Upper lobe of left lung (tissue), 6 donors: ENCODE measurements around the gene SMAD9. TPM values are rescaled to one million over a fixed set of nuclear protein-coding genes. Genes with fewer than 3 reads are reported as not detected.

Source experiments
- ATAC-seq, 2 donors: fragments of 200-7000 bp; cut with Tn5 transposase; one replicate each; pipeline ENCODE4 v1.9.1; 2022; ENCODE audit warnings: mild to moderate bottlenecking in 2 of 2, moderate library complexity in 2 of 2; ENCODE audit not compliant: low FRiP score in 2 of 2
- DNase-seq, 2 donors: peaks; one replicate each; pipeline ENCODE4 v3.0.0-alpha.2; 2019 to 2020
- H3K27ac ChIP-seq, 4 donors: fragments of 200-600 bp; sonication (generic); one replicate each; pipeline ENCODE4 v1.5.1; 2016 to 2019
- H3K27me3 ChIP-seq, 4 donors: fragments of 200-600 bp; sonication (generic); one replicate each; pipeline ENCODE4 v1.5.1; 2017 to 2019
- H3K36me3 ChIP-seq, 4 donors: fragments of 200-600 bp; sonication (generic); one replicate each; pipeline ENCODE4 v1.5.1; 2016 to 2019
- H3K4me1 ChIP-seq, 4 donors: fragments of 200-600 bp; sonication (generic); one replicate each; pipeline ENCODE4 v1.5.1; 2018 to 2019
- H3K4me3 ChIP-seq, 4 donors: fragments of 200-600 bp; sonication (generic); one replicate each; pipeline ENCODE4 v1.5.1; 2017 to 2019; ENCODE audit warnings: mild to moderate bottlenecking in 2 of 4, moderate library complexity in 1 of 4
- H3K9me3 ChIP-seq, 4 donors: fragments of 200-600 bp; sonication (generic); one replicate each; pipeline ENCODE4 v1.5.1; 2018 to 2019
- EP300 ChIP-seq, 4 donors: sonication (generic); formaldehyde crosslinking; IDR thresholded peaks; one replicate each; pipeline ENCODE4 v1.5.1; 2017; ENCODE audit warnings: antibody characterized with exemption in 4 of 4, control low read depth in 2 of 4
- POLR2A ChIP-seq, 4 donors: fragments of 450-650 bp; IDR thresholded peaks; one replicate each; pipeline ENCODE4 v1.5.1; 2016 to 2017; ENCODE audit warnings: antibody characterized with exemption in 4 of 4, mild to moderate bottlenecking in 2 of 4
- POLR2AphosphoS5 ChIP-seq, 2 donors: sonication (generic); formaldehyde crosslinking; IDR thresholded peaks; one replicate each; pipeline ENCODE4 v1.5.1; 2017; ENCODE audit warnings: antibody characterized with exemption in 2 of 2
- WGBS, 2 donors: methylation state at CpG; one replicate each; pipeline ENCODE4 v1.1.5; 2017 to 2018; 5-methylcytosine and 5-hydroxymethylcytosine counted together
- total RNA-seq, 6 donors: library from RNA; depleted of rRNA in 4 of 6; stranded (reverse); fragments of >200 nt in 4 of 6; gene quantifications; one replicate each; pipeline versions ENCODE4 v1.1.0 to v1.2.1, GENCODE V29; 2016 to 2021
- TF ChIP-seq, protein P1 (sequence below), 6 experiments: fragments of 450-650 bp in 4 of 6; fragments of 200-600 bp in 2 of 6; sonication (generic) in 2 of 6; IDR thresholded peaks; one replicate each; pipeline ENCODE4 v1.5.1; 2016 to 2019; ENCODE audit warnings: antibody characterized with exemption in 6 of 6
- donor health status: DM: no; HTN: no; CAD: no; lungs with moderate emphysema.
- donor health status: DM: no; HTN: yes; CAD: no; lungs with severe emphysema.

Gene SMAD9
- total RNA-seq, 6 donors from 2014 or later, result 8.4 to 15.9 (median 11.5) TPM

DNA sequence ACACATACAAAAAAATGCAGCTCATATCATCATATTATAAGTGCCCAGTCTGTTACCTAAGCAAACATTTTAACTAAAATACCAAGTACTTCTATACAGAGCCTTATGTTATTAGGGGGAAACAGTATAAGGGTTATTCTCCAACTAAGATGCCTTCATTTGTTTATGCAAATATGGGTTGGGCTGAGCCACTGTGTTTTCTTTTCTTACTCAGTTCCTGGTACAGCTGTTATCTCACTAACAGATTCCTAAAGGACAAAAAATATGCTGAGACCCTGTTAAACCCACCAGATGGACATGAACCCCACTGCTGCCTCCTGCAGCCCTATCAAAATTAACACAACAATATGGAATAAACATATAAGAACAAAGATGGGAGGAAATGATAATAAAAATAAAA lies 34.5 kb upstream of the SMAD9 start:
- no peak overlapping the region for H3K27ac ChIP-seq
- TF ChIP-seq POLR2A (IDR thresholded peaks at IDR 0.05), result no peak
- TF ChIP-seq, protein P1, sequence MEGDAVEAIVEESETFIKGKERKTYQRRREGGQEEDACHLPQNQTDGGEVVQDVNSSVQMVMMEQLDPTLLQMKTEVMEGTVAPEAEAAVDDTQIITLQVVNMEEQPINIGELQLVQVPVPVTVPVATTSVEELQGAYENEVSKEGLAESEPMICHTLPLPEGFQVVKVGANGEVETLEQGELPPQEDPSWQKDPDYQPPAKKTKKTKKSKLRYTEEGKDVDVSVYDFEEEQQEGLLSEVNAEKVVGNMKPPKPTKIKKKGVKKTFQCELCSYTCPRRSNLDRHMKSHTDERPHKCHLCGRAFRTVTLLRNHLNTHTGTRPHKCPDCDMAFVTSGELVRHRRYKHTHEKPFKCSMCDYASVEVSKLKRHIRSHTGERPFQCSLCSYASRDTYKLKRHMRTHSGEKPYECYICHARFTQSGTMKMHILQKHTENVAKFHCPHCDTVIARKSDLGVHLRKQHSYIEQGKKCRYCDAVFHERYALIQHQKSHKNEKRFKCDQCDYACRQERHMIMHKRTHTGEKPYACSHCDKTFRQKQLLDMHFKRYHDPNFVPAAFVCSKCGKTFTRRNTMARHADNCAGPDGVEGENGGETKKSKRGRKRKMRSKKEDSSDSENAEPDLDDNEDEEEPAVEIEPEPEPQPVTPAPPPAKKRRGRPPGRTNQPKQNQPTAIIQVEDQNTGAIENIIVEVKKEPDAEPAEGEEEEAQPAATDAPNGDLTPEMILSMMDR (IDR thresholded peaks at IDR 0.05), result no peak
- TF ChIP-seq POLR2AphosphoS5 (IDR thresholded peaks at IDR 0.05), result no peak
- TF ChIP-seq EP300 (IDR thresholded peaks at IDR 0.05), result no peak
- H3K9me3 ChIP-seq, result no peaks in the 10 kb centered on the region
- ATAC-seq (no peak), DNase-seq (no peak)
- no peaks in the 10 kb centered on the region for H3K4me1 ChIP-seq
- no peak overlapping the region for H3K4me3 ChIP-seq
- H3K27me3 ChIP-seq, result no peaks in the 10 kb centered on the region
- peaks cover 0 to 36% (median 10%) of the 10 kb centered on the region in 4 donors for H3K36me3 ChIP-seq

- TF ChIP-seq EP300 (IDR thresholded peaks at IDR 0.05) (no peak), POLR2A (IDR thresholded peaks at IDR 0.05) (no peak)
- TF ChIP-seq, protein P1 (IDR thresholded peaks at IDR 0.05), result no peak
- 76 to 90% methylated on average over 2 of the region's 2 CpGs for whole genome bisulfite sequencing, 2 donors
- Histone ChIP-seq H3K9me3 (no peaks in the 10 kb centered on the region), H3K4me1 (no peaks in the 10 kb centered on the region), H3K27me3 (no peaks in the 10 kb centered on the region), H3K4me3 (no peak overlapping the region), H3K36me3 (peaks cover 5 to 45% (median 11%) of the 10 kb centered on the region in 4 donors), H3K27ac (no peak overlapping the region)
- no peak for ATAC-seq
- DNase-seq, result no peak
Measured at GRCh38 chr13:36950920-36951319, 30.9 kb upstream of the SMAD9 start.

DNA sequence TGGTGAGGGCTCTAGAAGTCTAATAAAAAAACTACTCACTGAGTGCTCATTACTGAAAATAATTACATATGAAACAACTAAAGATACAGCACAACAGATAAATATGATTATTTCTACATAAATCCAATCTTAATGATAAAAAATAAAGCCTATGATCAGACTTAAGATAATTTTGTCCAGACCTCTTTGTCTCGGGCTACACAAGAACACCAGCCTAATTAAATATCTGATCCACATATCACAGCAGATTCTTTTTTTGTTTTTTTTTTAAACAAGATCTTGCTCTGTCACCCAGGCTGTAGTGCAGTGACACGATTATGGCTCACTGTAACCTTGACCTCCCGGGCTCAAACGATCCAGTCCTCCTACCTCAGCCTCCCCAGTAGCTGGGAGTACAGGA lies 30.3 kb upstream of the SMAD9 start:
- WGBS, 2 donors, result 91 to 95% methylated on average over 4 of the region's 4 CpGs
- TF ChIP-seq POLR2AphosphoS5 (IDR thresholded peaks at IDR 0.05) (no peak), EP300 (IDR thresholded peaks at IDR 0.05) (no peak), POLR2A (IDR thresholded peaks at IDR 0.05) (no peak)
- TF ChIP-seq, protein P1 (IDR thresholded peaks at IDR 0.05), result no peak
- no peaks in the 10 kb centered on the region for H3K9me3 ChIP-seq
- no peak for DNase-seq
- H3K4me3 ChIP-seq, result no peak overlapping the region
- peaks cover 5 to 45% (median 11%) of the 10 kb centered on the region in 4 donors for H3K36me3 ChIP-seq
- no peak overlapping the region for H3K27ac ChIP-seq
- H3K4me1 ChIP-seq, result no peaks in the 10 kb centered on the region
- ATAC-seq, result no peak
- H3K27me3 ChIP-seq, result no peaks in the 10 kb centered on the region

- H3K36me3 ChIP-seq, result peaks cover 0 to 22% (median 5%) of the 10 kb centered on the region in 4 donors
- no peak for TF ChIP-seq POLR2AphosphoS5 (IDR thresholded peaks at IDR 0.05)
- no peak for TF ChIP-seq EP300 (IDR thresholded peaks at IDR 0.05)
- TF ChIP-seq, protein P1 (IDR thresholded peaks at IDR 0.05), result no peak
- TF ChIP-seq POLR2A (IDR thresholded peaks at IDR 0.05), result no peak
- H3K27ac ChIP-seq, result no peak overlapping the region
- no peaks in the 10 kb centered on the region for H3K9me3 ChIP-seq
- ATAC-seq (no peak), DNase-seq (no peak)
- no peaks in the 10 kb centered on the region for H3K4me1 ChIP-seq
- no peaks in the 10 kb centered on the region for H3K27me3 ChIP-seq
- no peak overlapping the region for H3K4me3 ChIP-seq
- 48 to 68% methylated on average over 3 of the region's 3 CpGs for WGBS, 2 donors
Measured at GRCh38 chr13:36945078-36945477, 25.0 kb upstream of the SMAD9 start.

GRCh38 chr13:36925603-36926002 lies 5.6 kb upstream of the SMAD9 start:
- 65 to 86% methylated on average over 7 of the region's 7 CpGs for WGBS, 2 donors
- H3K36me3 ChIP-seq, result no peaks in the 10 kb centered on the region

More at GRCh38 chr13:36925603-36926002, 5.6 kb upstream of the SMAD9 start:
- Histone ChIP-seq H3K27ac (no peak overlapping the region), H3K4me3 (no peak overlapping the region), H3K9me3 (no peaks in the 10 kb centered on the region), H3K4me1 (peaks cover 0 to 2% (median under 1%) of the 10 kb centered on the region in 4 donors), H3K27me3 (peaks cover 0 to under 1% (median 0%) of the 10 kb centered on the region in 4 donors)
- DNase-seq (no peak), ATAC-seq (no peak)
- TF ChIP-seq POLR2A (IDR thresholded peaks at IDR 0.05) (no peak), EP300 (IDR thresholded peaks at IDR 0.05) (no peak), POLR2AphosphoS5 (IDR thresholded peaks at IDR 0.05) (no peak)
- TF ChIP-seq, protein P1 (IDR thresholded peaks at IDR 0.05), result no peak
